ENCODE results near the gene PPP1R1A.

PPP1R1A gene, protein sequence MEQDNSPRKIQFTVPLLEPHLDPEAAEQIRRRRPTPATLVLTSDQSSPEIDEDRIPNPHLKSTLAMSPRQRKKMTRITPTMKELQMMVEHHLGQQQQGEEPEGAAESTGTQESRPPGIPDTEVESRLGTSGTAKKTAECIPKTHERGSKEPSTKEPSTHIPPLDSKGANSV

DNA sequence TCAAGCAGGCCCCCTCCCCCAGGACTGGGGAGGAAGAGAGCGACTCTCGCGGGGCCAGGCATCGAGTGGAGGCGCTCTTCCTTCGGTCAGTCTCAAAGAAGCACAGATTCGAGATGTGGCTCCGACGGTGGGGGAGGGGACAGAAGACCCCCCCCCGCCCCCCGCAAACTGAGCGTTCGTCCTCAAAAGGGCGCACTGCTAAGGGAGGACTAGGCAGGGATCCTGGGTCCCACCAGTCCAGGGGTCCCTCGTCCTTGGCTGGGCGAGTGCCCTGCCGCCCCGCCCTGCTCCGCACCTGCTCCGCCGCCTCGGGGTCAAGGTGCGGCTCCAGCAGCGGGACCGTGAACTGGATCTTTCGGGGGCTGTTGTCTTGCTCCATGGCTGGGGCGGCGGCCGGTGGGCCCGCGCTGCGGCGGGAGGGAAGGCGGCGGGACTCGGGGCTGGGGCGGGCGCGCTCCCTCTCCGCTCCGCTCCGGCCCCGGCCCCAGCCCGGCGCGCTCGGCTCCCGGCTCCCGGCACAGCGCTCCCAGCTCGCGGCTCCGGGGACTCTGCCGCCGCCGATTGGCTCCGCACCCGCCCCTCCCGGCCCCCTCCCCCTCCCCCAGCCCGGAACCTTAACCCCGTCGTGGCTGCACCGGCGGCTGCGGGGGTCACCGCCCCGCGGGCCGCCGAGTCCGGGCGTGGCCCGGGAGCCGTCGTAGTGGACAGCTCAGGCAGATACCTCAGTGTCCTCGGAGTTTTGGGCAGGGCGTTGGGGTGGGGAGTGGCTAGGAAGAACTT is at the start of gene PPP1R1A:
PPP1R1A (minus strand) TSS at position 550 of the 780 bp plus-strand sequence; CDS start at position 379, 171 bp downstream.
- DNase-seq, result peak; percentile 23

DNA sequence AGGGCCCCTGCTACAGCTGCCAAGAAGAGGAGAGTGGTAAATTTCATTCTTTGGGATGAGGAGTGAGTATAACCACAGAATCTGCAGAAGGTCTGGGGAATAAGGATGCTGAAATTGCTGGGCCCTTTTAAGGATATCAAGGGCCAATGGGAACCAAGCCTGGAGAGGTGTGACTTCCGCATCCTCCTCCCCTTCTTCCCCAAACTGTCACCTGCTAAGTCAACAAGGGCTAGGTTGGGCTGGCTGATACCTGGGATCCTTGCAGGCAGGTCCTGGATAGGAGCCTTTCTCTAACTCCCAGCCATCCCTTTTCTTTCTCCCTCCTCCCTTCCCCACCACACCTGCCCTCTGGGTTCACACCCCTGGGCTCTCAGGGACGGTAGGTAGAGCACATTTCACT is 46.3 kb upstream of the PPP1R1A start, which contains the start of gene LACRT:
LACRT (minus strand) TSS at position 101 of the 400 bp plus-strand sequence; CDS start at position 47, 54 bp downstream.
- no peak for DNase-seq

DNA sequence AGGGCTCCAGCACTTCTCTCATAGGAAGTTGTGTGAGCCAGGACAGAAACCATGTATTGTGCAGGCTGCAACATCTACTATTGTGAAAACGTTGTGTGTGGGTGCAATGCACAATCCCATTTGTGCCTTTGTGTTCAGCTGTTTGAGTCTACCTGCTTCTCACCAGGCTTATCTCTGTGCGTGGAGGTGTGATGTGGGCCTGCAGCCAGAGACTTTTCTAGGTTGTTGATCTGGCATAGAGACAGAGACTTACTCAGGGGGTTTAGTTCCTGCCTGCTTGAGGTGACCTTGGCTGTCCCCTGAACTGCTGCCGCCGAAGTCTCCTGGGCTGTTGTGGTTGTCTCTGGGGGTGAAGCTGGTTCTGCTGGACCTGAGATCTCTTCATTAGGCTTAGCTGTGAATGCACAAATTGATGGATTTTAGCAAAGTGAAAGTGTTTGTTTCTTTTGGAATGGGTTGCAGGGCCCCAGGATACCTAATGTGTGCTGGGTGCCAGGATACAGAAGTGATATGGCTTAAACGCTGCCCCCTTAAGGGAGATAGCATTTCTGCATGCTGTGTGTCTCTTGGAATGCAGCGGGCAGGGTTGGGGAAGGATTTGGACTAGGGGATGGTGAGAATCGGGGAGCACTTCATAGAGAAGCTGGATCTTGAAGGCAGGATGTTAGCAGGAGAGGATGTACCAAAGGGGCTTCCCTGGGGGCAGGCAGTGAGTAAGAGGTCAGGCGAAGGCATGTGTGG is 43.7 kb upstream of the PPP1R1A start:
- DNase-seq, result no peak

DNA sequence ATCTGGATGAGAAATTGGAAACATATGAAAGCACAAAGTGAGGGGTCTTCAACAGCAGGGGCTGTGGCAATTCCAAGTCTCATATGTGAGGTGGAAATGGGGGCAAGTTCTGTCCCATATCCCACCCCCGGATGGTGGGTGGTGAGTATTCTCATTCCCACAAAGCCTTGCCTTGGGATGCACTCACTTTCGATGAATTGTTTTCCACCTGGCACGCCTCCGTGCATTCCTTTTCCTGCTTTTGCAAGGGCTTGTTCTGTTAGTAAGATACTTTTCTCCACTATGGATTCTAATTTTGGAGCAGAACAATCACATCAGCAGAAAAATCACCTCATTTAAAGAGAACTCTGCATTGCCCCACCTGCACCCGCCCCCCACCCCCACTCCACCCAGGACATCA is 43.1 kb upstream of the PPP1R1A start:
- no peak for DNase-seq

DNA sequence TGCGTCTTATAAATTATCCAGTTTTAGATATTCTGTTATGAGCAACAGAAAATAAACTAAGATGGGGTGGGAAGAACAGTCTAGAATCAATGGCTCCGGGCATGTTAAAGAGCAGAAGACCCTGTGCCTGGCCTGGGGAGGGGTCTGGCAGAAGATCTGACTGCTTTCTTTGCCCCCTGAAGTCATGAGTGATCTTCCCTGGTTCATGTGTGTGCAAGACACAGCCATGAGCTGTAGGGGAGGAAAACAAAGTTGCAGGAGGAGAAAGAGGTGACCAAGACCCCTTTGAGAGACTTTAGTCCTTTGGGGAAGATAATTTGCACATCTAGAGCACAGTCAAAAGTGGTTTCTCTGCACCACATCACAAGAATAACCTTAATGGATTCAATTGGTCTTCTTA is 41.5 kb upstream of the PPP1R1A start:
- DNase-seq, result no peak

DNA sequence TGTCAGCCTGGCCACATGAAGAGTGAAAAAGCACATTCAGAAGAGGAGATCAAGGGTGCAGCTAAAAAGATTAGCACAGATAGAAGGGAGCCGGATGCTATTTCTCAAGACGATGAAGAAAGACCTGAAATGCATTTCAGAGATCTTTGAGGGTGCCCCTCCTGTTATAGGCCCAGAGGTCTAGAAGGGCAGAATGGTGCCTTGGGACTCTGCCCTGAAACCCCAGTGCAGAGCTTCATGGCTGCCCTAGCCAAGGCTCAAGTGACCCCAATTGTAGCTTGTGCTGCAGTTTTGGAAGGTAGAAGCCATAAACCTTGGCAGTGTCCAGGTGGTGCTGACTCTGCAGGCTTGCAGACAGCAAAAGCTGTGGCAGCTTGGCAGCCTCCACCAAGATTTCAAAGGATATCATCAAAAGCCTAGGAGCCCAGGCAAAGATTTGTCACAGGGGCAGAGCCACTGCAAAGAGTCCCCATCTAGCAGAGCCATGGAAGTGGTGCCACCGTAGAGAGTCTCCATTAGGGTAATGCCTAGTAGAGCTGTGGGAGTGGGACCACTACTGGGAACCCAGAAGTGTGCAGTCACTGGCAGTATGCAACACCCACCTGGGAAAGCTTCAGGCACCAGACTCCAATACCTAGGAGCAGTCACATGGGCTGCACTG is 39.9 kb upstream of the PPP1R1A start:
- DNase-seq, result no peak

DNA sequence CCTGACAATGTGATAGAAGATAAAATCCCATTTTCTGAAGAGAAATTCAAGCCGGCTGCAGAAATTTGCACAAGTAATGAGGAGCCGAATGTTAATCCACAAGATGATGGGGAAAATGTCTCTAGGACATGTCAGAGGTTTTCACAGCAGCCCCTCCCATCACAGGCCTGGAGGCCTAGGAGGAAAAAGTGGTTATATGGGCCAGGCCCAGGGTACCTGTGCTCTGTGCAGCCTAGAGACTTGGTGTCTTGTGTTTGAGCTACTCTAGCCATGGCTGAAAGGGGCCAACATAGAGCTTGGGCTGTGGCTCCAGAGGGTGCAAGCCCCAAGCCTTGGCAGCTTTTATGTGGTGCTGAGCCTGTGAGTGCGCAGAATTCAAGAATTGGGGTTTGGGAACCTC is 38.8 kb upstream of the PPP1R1A start:
- no peak for DNase-seq

DNA sequence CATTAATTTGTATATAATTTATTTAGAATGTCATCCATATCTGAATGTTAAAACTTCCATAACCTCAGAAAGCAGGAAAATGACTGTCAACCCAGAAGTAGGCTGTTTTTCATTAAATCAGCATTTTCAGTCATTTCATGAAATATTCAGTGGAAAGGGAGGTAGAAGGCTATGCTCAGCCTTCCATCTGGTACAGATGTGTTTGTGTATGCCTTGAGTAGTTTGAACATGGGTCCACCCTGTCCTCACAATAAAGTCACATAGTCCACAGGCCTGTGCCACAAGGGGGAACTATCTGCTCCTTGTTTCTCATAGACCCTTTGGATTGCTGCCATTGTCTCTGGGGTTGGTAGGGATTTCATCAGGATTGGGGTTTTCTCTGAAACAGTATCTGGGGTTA is 37.1 kb upstream of the PPP1R1A start:
- DNase-seq, result no peak

DNA sequence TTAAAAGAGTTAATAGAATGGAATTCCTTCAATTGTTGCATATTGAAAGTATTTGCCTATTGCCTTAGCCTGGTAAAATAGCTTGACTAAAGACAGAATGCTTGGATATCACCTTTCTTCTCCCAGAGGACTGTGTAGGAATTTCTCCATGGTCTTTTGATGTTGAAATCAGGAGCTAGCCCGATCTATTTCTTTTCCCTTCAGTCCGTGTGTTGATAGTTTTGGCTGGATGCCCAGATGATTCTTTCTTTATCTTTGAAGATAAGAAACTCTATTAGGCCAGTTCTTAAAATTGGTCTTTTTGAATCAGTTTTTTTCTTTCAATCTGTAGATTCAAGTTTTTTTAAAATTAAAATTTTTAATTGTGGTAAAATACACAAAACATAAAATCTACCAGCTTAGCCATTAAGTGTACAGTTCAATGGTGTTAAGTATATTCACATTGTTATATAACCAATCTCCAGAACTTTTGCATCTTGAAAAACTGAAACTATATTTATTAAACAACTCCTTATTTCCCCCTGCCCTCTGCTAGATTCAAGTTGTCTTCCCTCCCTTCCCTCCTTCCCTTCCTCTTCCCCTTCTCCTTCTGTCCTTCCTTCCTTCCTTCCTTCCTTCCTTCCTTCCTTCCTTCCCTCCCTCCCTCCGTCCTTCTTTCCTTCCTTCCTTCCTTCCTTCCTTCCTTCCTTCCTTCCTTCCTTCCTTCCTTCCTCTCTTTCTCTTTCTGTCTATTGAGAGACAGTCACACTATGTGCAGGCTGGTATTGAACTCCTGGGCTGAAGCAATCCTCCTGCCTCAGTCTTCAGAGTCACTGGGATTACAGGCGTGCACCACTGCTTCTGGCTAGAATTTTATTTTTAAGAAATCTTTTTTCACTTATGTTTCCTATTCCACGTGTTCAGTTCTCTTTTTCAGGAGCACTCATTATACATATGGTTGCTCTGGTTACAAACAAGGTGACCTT is 36.1 kb upstream of the PPP1R1A start:
- no peak for DNase-seq

DNA sequence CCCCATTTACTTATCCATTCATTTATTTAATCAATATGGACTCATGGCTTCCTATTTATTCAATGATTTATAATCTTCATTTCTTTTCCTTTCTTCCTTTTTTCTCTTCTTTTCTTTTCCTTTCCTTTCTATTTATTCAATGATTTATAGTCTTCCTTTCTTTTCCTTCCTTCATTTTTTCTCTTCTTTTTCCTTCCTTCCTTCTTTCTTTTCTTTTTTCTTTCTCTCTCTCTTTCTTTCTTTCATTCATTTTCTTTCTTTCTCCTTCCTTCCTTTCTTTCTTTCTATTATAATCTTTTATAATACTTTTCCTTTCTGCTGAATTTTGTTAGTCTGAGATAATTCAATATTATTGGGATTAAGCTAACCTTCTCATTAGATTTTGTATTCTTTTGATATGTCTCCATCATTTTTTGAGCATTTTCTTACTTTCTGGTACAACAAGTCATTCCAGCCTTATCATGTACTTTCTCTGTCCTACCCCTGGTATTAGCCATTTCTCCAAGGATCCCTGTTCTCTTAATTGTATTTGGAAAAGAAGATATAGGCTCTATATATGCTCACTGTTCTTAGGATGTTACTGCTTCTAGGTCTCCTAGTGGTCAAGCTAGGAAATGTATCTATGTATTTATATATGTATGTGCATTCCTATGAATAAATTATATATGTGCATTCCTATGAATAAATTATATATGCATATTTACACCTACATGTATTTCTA is 34.2 kb upstream of the PPP1R1A start:
- no peak for DNase-seq

DNA sequence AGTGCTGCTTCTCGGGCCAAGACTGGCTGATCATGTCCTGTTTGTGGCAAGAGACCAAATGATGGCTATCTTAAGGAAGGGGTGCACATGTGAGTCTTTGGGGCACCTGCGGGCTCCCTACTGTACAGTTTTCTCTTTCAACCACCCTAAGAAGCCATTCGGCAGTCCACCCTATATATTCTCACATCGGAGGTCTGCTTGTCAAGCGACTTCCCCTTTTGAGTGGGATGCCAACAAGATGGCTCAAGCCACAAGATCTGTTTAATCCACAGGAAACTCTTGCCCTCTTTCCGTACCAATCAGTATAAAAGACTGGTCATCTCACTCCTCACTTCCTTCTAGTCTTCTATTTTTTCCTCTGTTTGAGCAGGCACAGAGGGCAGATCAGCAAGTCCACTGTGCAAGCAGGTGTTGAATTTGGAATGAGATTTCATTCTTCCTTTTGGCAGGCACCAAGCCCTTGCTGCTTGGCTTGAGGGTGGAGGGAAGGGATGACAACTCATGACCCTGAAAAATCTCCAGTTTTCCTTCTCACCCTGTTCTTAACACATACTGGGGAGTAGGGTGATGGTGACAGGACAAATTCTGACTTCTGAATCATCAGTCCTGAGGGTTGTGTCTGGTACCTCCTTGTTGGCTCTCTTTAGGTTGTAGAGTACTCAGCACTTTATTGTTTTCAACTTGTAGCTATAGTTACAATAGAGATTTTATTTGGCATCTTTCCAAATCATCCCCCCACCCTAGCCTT is 28.6 kb upstream of the PPP1R1A start:
- DNase-seq, result no peak

DNA sequence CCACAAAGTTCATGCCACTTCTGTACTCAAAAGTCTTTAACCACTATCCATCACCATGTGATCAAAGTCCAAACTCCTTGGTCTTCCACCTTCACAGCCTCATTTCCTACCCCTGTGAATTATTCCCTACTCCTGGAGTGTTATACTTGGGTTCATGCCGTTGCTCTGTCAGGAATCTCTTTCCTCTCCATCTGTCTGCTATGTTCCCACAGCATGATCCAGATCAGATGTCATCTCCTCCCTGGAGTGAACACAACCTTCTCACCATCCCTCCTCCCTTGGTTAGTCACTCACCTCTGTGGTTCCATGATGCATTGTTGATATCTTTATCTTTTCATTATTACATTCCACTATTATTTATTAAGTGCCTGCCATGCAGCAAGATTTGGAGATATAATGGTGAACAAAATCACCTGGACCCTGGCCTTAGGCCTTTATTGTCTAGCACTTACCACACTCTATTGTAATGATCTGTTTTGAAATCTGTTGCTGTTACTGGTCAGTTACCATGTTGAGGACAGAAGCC is 23.8 kb upstream of the PPP1R1A start:
- DNase-seq, result no peak

DNA sequence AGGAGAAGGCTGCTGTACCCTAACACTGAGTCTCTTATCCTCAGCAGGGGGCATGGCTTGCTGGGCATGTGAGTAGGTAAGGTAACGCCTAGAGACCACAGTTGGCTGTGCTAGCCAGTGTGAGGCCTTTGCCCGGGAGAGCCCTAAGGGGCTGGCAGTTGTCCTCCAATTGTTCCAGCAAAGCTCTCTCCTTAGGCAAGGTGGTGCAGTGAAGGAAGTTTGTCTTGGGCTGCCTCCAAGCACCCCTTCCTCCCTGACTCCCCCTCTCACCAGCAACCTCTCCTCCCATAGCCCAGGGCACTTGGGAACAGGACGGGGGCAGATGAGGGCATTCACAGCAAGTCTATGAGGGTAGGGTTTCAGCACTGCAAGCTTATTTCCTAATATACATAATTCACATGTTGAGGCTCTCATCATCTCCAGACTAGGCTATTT is 23.3 kb upstream of the PPP1R1A start:
- DNase-seq, result no peak

DNA sequence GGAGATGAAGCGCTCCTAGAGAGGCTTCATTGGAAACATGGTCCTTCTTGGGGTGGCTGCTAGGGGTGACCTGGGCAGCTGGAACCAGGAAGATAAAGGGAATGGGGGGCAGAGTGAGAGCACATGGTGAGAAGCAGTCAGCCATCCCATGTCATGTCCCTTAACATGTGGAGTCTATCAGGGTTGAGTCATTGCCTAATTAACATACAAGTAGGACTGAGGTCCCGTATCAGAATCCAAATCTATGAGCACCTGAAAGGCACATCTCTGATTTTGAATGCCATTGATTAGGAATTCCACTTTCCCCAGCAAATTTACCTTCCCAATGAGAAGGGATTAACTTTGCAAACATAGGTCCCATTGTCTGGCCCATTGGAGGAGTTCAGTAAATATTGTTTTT is 20.3 kb upstream of the PPP1R1A start:
- DNase-seq, result no peak

DNA sequence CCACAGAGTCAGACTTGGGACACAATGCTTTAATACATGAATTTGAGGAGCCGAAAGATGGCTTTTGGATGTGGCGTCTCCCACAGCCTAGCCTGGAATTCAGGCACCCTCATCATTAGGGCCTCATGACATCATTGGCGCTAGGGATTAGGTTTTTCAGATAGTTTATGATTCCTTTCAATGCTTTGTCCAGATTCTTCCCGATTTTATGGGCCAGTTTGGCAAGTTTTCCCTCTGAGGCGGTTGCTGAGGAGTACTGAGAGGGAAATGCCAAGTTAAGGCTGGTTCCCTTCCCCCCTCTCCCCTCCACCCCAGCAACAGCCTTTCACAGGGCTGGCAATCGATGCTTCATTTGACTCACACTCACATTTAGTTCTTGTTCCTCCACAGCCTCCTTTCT is 19.7 kb upstream of the PPP1R1A start:
- no peak for DNase-seq

DNA sequence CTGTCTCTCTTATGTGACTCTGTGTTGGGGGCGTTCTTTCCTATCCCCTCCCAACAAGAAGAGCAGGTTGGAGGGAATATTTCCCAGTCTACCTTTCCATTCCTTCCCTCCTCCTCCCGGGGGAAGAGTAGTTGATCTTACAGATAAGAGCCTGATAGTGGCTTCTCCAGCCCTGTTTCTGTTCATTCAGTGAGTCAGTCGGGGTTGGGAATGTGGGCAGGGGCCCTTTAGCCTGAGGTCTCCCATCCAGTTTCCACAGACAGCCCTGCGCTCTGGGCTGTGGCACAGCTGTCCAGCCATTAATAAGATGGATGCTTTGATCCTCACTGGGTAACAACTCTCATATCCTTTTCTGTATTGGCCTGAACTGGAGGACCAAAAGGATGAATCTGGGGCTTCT is 18.1 kb upstream of the PPP1R1A start:
- DNase-seq, result no peak

DNA sequence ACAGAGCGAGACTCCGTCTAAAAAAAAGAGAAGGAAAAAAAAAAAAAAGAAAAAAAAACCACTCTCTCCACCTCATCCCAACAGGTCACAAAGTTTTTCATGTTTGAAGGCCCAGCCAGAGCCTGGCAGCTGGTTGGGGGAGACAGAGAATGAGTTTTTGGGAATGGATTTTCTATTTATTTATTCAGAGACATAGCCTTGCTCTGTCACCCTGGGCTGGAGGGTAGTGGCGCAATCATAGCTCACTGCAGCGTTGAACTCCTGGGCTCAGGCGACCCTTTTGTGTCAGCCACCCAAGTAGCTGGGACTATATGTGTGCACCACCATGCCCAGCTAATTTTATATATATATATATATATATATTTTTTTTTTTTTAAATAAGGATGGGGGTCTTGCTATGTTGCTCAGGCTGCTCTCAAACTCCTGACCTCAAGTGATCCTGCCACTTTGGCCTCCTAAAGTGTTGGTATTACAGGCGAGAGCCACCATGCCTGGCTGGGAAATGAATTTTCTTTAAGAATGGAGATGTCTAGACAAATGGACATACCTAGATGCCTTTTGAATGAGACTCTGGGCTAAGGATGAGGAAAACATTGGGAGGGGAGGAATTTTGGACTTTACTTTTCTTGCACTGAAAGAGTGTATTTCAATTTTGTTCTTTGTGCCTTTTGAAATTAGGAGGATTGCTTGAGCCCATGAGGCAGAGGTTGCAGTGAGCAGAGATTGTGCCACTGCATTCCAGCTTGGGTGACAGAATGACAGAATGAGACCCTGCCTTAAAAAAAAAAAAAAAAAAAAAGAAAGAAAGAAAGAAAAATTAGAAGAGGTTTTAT is 16.9 kb upstream of the PPP1R1A start:
- DNase-seq, result no peak

DNA sequence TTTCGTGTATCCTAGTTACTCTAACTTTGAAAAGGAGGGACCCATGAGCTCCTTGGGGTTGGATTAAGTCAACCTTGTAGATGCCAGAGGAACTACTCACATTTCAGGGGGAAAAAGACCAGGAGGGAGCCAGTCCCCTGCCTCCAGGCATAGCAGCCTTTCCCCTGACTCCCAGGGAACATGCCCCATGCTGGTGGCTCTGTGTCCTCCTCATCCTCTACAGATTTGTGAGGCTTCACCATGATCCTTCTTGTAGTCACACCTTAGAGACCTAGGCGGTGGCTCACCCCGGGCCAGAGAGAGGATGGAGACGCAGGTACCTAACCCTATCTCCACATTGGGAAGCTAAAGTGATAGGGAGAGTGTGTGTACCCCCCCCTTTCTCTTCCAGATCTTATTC is 16.0 kb upstream of the PPP1R1A start:
- no peak for DNase-seq

DNA sequence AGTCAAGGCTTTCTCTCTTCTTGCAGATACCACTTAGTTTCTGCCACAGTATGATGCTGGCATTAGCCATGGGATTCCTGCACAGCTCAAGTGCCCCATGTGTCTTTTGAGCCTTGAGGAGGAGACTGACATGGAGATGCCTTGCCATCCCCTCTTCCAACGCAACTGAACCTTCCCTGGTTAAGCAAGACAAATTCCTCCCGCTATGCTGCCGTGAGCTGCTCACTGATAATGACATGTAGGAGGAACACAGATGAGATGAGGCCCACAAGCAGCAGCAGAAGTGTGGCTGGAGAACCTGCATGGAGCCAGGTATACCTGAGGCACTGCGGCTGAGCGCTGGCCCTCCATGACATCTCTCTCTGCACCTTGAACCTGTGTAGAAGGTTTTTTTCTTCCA is 15.4 kb upstream of the PPP1R1A start:
- no peak for DNase-seq

All from stimulated activated CD4-positive, alpha-beta T cell treated with anti-CD3 and anti-CD28 coated beads, Interleukin-15, amount 100 ng/mL, for 24 hours (primary cell).